Astrocyte (in vitro differentiated cells and primary cell): ENCODE measurements around the gene EPC2. TPM values are rescaled to one million over a fixed set of nuclear protein-coding genes. Genes with fewer than 3 reads are reported as not detected.
"Not testable (repeated sequence)": the region's sequence is repeated elsewhere in the genome, so short reads cannot be mapped to it uniquely, and the experiment has no call there.

Source experiments
- DNase-seq: peaks from one replicate; pipeline ENCODE4 v3.0.0-alpha.2; 2010; ENCODE audit warnings: low read depth
- FAIRE-seq: peaks from 2 replicates; lab custom pipeline; 2011; peaks lifted over from hg19 to GRCh38; lab: Jason Lieb, UNC
- H2AFZ ChIP-seq: 2 replicates; pipeline ENCODE4 v1.6.0; 2012; ENCODE audit warnings: low read depth, low read length, inconsistent platforms
- H3K27ac ChIP-seq: 2 replicates; pipeline ENCODE4 v1.5.1; 2011; ENCODE audit warnings: low read depth, low read length, inconsistent platforms
- H3K27me3 ChIP-seq: 2 replicates; pipeline ENCODE4 v1.6.0; 2011; ENCODE audit warnings: low read length, inconsistent platforms; ENCODE audit not compliant: insufficient read depth
- H3K36me3 ChIP-seq: 2 replicates; pipeline ENCODE4 v1.5.1; 2011; ENCODE audit warnings: low read length, inconsistent platforms; ENCODE audit not compliant: insufficient read depth
- H3K4me1 ChIP-seq: 2 replicates; pipeline ENCODE4 v1.5.1; 2011; ENCODE audit warnings: low read length, inconsistent platforms; ENCODE audit not compliant: insufficient read depth
- H3K4me2 ChIP-seq: 2 replicates; pipeline ENCODE4 v1.6.0; 2012; ENCODE audit warnings: low read length, inconsistent platforms
- H3K4me3 ChIP-seq: 2 replicates; pipeline ENCODE4 v1.5.1; 2011; ENCODE audit warnings: low read depth, mild to moderate bottlenecking, low read length, inconsistent platforms; ENCODE audit not compliant: insufficient read depth
- H3K79me2 ChIP-seq: 2 replicates; pipeline ENCODE4 v1.6.0; 2012; ENCODE audit warnings: mild to moderate bottlenecking, low read length, inconsistent platforms; ENCODE audit not compliant: insufficient read depth
- H3K9ac ChIP-seq: 2 replicates; pipeline ENCODE4 v1.6.0; 2012; ENCODE audit warnings: mild to moderate bottlenecking, low read length, inconsistent platforms
- H3K9me3 ChIP-seq: 2 replicates; pipeline ENCODE4 v1.5.1; 2012; ENCODE audit warnings: low read depth, mild to moderate bottlenecking, low read length, inconsistent platforms; ENCODE audit not compliant: insufficient read depth
- H4K20me1 ChIP-seq: 2 replicates; pipeline ENCODE4 v1.6.0; 2012; ENCODE audit warnings: low read length, inconsistent platforms; ENCODE audit not compliant: insufficient read depth
- H3K27ac Mint-ChIP-seq: one replicate; pipeline ENCODE4 v1.8.0; 2021; ENCODE audit warnings: mild to moderate bottlenecking, mixed read lengths; ENCODE audit not compliant: unreplicated experiment
- H3K27me3 Mint-ChIP-seq: one replicate; pipeline ENCODE4 v1.8.0; 2021; ENCODE audit warnings: low read depth, mixed read lengths; ENCODE audit not compliant: unreplicated experiment
- H3K36me3 Mint-ChIP-seq: one replicate; pipeline ENCODE4 v1.8.0; 2021; ENCODE audit warnings: low read depth, mixed read lengths; ENCODE audit not compliant: unreplicated experiment
- H3K4me1 Mint-ChIP-seq: one replicate; pipeline ENCODE4 v1.8.0; 2021; ENCODE audit warnings: low read depth, mixed read lengths; ENCODE audit not compliant: unreplicated experiment
- H3K4me3 Mint-ChIP-seq: one replicate; pipeline ENCODE4 v1.8.0; 2021; ENCODE audit warnings: mild to moderate bottlenecking, moderate library complexity, mixed read lengths; ENCODE audit not compliant: unreplicated experiment
- H3K9me3 Mint-ChIP-seq: one replicate; pipeline ENCODE4 v1.8.0; 2021; ENCODE audit warnings: mild to moderate bottlenecking, mixed read lengths; ENCODE audit not compliant: unreplicated experiment
- CTCF ChIP-seq: IDR thresholded peaks from 2 replicates; pipeline ENCODE4 v1.5.1; 2011; ENCODE audit warnings: low read depth, mild to moderate bottlenecking, inconsistent platforms, low read length, moderate library complexity; ENCODE audit not compliant: insufficient read depth
- EZH2 ChIP-seq: IDR thresholded peaks from 2 replicates; pipeline ENCODE4 v1.6.1; 2012; ENCODE audit warnings: mild to moderate bottlenecking, low read length, inconsistent platforms; ENCODE audit not compliant: insufficient read depth
- total RNA-seq: library from RNA; stranded (reverse); gene quantifications from 2 replicates; pipeline ENCODE4 v1.2.1, GENCODE V29; 2021

EPC2 gene
- total RNA-seq, 1 donor from 2014 or later, result 24.8 TPM

DNA sequence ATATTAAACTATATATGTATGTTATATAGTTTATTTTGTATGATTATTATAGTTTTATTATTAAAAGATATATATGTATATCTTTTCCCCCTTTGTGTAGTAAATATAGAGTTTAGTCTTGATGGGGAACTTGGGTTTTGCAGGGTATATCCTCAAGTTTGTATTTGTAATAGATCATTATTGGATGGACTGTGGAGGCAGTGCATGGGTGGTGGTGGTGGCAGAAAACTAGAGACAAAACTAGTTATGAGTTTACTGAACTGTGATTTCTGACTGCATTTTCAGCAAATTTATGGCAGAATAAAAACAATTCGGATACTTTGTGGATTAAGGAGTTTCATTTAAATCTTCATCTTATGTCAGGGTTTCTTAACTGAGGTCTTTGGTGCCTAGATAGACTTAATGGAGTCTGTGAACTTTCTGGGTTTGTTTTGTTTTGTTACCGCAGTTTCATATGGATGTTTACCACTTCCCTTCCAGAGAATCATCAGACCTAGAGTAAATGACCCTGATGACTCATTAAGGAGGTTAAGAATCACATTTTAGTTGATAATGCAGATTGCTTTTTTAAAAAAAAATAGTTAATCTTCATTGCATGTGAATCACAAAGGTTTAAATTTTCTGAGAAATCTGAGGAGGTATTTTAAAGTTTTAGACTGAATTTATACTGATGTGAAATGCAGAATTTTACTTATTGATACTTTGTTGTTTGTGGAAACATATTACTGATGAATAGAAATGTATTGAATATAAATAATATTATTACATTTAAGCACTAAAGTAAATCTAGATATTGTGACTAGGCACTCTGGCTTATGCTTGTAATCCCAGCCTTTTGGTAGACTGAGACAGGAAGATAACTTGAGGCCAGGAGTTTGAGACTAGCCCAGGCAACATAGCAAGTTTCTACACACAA, 14.5 kb downstream of the EPC2 start:
- Histone ChIP-seq H3K36me3 (no peaks in the 10 kb centered on the region), H3K4me1 (peaks cover 9% of the 10 kb centered on the region), H3K27ac (peak overlapping the region; percentile 13), H3K9ac (no peak overlapping the region), H3K4me3 (no peak overlapping the region), H4K20me1 (peaks cover 88% of the 10 kb centered on the region), H3K9me3 (no peaks in the 10 kb centered on the region), H3K4me2 (peak overlapping the region; percentile 34), H2AFZ (no peak overlapping the region), H3K79me2 (peaks cover 94% of the 10 kb centered on the region), H3K27me3 (no peaks in the 10 kb centered on the region)
- no peaks in the 10 kb centered on the region for H3K36me3 Mint-ChIP-seq
- FAIRE-seq (no peak), DNase-seq (peak; percentile 51)
- TF ChIP-seq EZH2, result no peak
- TF ChIP-seq CTCF, result no peak
- no peak overlapping the region for H3K27ac Mint-ChIP-seq
- H3K9me3 Mint-ChIP-seq, result no peaks in the 10 kb centered on the region
- no peaks in the 10 kb centered on the region for H3K27me3 Mint-ChIP-seq
- H3K4me1 Mint-ChIP-seq, result peaks cover 27% of the 10 kb centered on the region
- no peak overlapping the region for H3K4me3 Mint-ChIP-seq

- no peaks in the 10 kb centered on the region for H3K36me3 ChIP-seq
- peaks cover 94% of the 10 kb centered on the region for H3K79me2 ChIP-seq
- Mint-ChIP-seq H3K27me3 (no peaks in the 10 kb centered on the region), H3K4me1 (peaks cover 24% of the 10 kb centered on the region), H3K9me3 (no peaks in the 10 kb centered on the region), H3K27ac (no peak overlapping the region), H3K4me3 (no peak overlapping the region), H3K36me3 (no peaks in the 10 kb centered on the region)
- no peak overlapping the region for H3K27ac ChIP-seq
- H4K20me1 ChIP-seq, result peaks cover 87% of the 10 kb centered on the region
- H3K27me3 ChIP-seq, result no peaks in the 10 kb centered on the region
- FAIRE-seq, result no peak
- peak; percentile 44 for DNase-seq
- H3K4me3 ChIP-seq, result no peak overlapping the region
- no peaks in the 10 kb centered on the region for H3K9me3 ChIP-seq
- TF ChIP-seq EZH2, result no peak
- TF ChIP-seq CTCF, result no peak
- no peak overlapping the region for H2AFZ ChIP-seq
- no peak overlapping the region for H3K4me2 ChIP-seq
- H3K9ac ChIP-seq, result no peak overlapping the region
- peaks cover 9% of the 10 kb centered on the region for H3K4me1 ChIP-seq
Observed at GRCh38 chr2:148660999-148661398, 16.4 kb downstream of the EPC2 start.

DNA sequence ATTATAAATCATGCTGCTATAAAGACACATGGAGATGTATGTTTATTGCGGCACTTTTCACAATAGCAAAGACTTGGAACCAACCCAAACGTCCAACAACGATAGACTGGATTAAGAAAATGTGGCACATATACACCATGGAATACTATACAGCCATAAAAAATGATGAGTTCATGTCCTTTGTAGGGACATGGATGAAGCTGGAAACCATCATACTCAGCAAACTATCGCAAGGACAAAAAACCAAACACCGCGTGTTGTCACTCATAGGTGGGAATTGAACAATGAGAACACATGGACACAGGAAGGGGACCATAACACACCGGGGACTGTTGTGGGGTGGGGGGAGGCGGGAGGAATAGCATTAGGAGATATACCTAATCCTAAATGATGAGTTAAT, 17.8 kb downstream of the EPC2 start:
- not testable (repeated sequence) for H3K9ac ChIP-seq, H3K9me3 Mint-ChIP-seq, H3K4me2 ChIP-seq, H2AFZ ChIP-seq, H3K36me3 Mint-ChIP-seq, DNase-seq, H3K27ac Mint-ChIP-seq, H3K27me3 Mint-ChIP-seq, H3K9me3 ChIP-seq, FAIRE-seq, H3K27ac ChIP-seq, H3K27me3 ChIP-seq, H3K36me3 ChIP-seq, H3K4me3 ChIP-seq, H3K4me3 Mint-ChIP-seq
- Histone ChIP-seq H4K20me1 (peaks cover 87% of the 10 kb centered on the region), H3K79me2 (peaks cover 94% of the 10 kb centered on the region), H3K4me1 (peaks cover 13% of the 10 kb centered on the region)
- peaks cover 28% of the 10 kb centered on the region for H3K4me1 Mint-ChIP-seq
